GM21367 (cell line): ENCODE measurements around the gene COBL.

Source experiments
- ATAC-seq: cut with Tn5 transposase; IDR thresholded peaks from one replicate; pipeline ENCODE4 v1.9.1; 2021; ENCODE audit not compliant: unreplicated experiment

COBL gene

DNA sequence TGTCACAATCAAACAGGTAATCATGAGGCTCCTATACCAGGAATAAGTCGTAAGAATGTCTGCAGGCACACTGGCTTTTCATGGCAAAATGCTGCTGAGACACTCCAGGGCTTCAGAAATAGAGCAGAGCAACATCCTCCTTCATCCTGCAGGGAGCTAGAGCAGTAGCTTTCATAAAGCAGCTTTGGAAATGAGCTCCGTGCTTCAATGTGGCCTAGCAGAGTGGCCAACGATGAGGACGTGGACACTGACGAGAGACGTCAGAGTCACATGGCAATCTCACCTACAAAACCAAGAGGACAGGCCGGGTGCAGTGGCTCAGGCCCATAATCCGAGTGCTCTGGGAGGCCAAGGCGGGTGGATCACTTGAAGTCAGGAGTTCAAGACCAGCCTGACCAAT is 9.8 kb downstream of the COBL start:
- no peak for ATAC-seq

DNA sequence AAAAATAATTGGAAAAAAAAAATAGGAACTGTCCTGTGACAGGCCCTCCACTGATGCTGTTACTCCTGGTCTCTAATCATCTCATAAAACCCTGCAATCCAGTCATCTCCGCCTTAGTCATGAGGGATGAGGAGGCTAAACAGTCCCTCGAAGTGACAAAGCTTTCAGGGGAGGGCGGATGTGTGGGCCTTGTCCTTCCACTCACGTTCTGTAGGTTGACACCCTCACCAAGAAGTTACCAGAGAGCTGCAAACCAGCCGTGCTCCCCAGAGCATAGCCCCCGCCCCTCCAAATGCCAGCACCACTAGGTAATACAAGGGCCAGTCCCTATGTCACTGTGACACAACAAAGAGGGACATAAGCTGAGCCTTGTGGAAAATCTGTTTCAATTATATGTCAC is 11.9 kb downstream of the COBL start:
- ATAC-seq, result no peak

DNA sequence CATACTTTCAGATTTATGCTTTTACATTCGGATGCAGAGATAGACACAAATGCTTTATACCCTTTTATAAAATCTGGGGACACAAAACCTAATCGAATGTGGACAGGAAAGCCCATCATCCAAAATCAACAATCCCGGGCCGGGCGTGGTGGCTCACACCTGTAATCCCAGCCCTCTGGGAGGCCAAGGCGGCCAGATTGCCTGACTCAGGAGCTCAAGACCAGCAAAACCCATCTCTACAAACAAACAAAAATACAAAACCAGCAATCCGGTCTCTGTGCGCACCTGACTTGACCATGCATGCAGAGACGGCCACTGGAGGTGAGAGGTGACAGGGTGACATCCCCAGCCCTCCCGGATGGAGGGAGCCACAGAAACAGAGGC is 13.5 kb downstream of the COBL start:
- no peak for ATAC-seq

DNA sequence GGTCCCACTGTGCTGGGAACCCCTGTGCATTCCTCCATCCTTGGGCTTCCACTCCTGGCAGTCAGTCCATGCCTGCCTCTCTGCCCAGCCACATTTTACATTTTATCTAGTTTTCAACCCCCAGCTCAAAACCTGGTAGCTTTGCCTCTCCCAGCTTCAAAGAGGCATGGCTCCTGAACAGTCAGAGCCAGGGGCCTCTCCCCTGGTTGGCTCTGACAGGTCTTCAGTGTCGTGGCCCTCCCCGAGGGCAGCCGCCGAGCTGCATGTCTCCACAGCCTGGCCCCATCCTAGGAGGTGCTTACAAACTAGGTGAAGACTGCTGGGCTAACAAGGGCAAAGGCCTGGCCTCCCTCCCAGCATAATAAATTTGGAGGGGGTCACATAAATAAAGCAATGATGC is 14.8 kb downstream of the COBL start:
- no peak for ATAC-seq

DNA sequence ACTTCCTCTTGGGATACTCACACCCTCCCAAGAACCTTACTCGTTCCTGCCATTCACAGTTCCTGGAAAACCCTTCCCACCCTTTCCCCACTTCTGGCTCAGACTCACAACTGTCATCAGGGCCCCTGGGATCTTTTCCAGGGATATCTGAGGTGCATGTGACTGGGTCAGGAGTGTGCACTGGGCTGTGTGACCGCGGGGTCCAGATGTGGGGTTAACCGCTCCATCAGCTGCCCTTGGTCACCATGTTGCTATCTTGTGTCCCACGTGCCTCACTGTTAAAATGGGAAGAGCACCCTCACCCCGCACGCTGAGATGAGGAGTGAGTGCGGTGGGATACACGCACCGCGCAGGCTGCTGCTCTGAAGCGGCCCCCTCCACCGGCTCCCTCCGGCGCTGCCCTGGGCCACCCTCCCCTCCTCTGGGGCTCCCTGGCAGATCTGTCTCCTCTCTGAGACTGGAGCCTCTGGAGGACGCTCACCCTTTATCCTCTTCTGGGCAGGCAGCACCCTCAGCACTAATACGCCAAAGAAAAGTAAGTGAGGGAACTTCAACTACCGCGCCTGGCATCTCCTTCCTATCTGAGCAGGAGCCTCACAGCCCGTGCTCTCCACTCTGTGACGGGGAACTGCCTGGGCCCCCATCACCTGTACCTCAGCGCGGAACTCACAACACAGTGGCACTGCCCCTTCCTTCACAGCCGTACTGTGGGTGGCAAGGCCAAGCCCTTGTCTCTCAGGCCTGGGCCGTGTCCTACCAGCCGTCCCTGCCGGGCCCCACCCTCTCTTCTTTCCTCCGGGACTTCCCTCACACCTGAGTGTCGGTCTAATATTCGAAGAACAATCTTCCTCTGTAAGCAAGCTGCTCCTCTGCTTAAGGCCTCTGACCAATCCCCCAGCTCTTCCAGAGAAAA is 15.6 kb downstream of the COBL start:
- ATAC-seq, result no peak

DNA sequence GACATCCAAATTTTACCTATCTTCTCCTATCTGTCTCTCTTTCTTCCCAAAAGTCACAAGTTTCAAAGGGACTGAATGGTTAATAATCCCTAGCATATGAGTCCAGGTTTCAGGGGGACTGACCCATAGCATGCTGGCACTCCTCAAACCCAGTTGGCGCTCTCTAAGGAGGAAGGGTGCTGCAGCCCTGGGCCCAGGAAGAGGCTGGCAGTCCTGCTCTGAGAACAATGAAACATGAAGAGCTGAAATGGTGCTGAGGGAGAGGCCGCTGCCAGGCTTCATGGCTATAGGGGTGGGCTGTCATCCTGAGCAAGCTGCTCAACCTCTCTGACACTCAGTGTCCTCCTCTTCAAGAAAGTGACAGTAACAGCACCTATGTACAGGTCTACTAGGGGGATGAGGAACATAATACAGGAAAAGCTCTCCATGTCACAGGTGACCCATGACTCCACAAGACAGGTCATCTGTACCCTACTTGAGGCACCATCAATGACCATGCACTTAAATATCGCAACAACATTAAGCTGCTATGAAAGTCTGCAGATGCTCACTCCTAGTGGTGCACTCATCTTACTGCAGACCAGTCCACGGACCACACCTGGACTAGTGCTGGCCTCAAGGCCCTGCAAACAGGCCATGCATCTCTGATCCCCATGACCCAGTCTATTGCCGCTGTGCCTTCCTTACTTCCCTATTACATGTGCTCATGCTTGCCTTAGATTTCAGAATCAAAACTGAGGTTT is 17.0 kb downstream of the COBL start:
- no peak for ATAC-seq

DNA sequence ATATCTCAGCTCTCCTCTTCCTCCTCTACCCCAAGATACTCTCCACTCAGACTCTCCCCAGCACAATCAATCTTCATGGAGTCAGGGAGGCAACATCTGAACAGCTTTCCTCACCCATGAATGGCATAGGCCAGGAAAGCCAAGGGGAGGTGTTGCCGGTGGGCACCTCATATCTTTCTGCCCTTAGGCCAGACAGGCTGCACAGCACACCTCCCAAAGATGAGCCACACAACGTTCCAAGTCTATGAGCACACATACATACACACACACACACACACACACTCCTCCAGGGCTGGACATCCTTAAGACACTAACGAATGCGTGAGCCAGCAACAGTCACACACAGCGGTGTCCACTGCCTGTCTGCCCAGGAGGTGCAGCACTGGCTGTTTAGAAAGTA is 17.7 kb downstream of the COBL start:
- ATAC-seq, result no peak

DNA sequence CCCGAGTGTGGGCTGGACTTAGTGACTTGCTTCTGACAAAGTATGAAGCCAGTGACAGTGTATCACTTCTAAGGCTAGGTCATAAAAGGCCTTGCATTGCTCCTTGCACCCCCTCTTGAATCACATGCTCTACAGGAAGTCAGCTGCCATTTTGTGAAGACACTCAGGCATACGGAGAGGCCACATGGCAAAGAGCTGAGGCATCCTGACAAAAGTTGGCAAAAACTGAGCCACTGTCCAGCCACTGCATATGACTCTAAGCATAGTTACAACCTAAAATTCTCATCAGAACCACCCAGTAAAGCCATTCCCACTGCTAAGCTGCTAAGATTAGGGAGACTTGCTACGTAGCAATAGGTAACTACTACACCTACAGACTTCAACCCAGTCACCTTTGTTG is 18.6 kb downstream of the COBL start:
- ATAC-seq, result no peak

DNA sequence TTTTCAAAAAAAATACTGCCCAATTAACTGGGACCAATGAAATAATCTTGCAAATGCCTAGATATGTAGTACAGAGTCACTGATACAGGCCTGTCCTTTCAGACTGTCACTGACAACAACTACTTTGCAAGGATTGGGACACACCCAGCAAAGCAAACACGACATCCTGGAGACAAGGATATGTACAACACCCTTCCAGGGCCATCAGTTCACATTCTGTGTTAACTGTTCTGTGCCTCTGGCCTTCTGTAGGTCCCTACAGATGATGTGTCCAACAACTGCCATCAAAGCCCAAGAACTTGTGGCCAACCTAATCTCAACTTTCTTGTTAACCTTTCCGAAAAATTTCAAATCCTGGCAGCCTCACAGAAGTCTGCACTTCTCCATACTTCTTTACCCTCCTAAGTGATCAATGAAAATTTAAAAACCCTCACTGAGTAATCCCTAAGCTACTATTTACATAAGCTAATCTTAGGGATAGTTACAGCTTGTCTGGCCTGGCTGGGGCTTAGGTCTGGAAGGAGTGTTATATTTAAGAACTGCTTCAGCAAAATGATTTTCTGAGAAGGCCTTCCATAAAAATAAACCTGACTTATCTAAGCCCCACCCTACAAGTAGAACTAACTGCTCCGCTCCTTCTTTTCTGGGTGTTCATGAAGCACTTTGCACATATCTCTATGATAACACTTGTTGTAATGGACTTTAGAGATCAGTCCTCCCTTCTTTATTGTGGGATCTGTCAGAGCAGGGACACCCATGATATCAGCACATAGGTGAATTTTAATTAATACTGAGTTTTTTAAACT is 21.0 kb downstream of the COBL start:
- ATAC-seq, result no peak

DNA sequence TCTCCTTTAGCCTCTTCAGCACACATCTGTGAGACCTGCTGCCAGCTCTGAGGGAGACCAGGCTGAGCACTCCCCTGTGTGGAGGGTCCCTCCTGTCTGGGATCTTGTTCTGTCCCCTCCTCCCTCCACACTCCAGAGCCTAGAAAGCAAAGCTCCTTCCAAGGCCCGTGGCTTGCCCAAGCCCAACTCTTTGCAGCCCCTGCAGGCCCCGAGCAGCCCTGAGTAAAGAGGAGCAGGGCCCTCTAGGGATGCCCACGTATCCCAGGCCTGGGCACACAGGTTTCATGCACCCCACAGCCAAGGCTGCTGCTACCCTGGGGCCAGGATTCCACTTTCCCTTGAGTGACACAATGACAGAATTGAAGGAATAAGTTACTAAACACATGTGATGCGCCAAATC is 24.0 kb downstream of the COBL start:
- ATAC-seq, result no peak

DNA sequence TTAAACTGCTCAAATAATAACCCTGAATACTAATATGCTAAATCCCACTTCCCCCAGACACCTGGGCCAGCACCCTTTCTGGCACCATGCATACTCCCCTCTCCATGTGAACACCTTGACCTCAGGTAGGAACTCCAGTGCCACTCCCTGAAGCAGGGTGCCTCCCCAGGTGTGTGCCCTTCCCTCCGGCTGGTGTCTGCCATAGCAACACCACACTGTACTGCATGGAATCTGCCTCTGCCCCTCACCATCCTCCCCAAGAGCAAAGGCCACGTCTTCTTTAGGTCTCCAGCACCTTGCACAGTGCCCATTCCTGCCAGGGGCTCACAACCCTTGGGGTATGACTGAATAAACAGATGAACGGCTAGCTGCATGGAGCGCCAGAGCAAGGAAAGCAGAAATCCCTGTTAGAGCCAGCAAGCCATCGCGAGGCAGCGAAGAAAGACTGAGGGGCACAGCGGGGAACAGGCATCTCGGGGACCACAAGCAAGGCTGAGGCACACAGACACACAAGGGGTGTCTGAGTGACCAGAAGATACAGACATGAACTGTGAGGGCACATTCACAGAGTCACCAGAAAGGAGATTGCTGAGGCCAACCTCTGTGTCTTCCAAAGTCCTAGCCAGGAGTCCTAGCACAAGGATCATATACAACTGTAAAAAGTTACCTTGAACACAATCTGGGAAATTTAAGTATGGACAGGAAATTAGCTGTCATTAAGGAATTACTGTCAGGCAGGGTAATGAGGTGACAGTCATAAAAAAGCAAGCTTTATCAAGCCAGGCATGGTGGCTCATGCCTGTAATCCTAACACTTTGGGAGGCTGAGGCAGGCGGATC is 25.7 kb downstream of the COBL start:
- no peak for ATAC-seq

DNA sequence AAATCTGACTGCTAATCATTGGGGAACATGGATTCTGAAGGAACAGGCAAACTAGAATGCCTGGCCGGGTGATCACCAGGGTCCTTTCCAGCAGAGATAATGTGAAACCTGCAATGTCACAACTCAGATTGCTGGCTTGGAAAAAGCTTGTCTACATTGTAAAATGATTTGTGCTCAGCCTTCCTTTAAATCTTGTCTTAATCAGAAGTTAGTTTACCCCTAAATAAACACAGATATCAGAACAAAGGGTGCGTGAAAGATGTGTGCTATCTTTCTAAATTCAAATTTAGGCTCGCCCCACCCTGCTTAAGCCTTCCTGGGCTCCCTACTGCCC is 26.3 kb downstream of the COBL start:
- no peak for ATAC-seq

DNA sequence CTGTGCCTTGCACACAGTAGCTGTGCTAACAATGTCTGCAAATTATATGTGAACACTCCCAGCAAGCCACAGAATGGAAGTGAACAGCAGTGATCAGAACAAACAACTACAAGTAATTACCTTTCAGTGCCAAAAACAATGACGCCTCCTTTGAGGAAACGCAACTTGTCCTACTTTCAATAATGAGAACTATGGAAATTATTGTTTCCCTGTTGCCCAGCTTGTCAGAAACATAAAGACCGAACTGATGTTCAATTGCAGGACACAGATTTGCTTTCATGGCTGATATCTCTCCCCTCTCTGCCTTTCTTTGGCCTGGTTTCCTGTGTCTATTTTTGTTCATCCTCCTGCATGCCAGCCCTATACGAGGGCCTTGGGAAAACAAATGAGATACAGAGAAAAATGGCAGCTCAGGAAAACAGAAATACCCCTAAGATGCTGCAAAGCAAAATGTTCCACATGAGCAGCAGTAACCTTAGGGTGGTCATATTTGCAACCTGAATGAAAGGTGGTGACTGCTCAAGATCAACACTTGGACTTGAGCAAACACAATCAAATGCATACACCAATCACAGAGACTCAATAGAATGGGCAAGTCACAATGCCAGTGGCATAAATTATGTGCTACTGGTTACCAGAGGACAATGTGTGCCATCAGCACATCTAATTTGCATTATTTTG is 26.8 kb downstream of the COBL start:
- no peak for ATAC-seq

DNA sequence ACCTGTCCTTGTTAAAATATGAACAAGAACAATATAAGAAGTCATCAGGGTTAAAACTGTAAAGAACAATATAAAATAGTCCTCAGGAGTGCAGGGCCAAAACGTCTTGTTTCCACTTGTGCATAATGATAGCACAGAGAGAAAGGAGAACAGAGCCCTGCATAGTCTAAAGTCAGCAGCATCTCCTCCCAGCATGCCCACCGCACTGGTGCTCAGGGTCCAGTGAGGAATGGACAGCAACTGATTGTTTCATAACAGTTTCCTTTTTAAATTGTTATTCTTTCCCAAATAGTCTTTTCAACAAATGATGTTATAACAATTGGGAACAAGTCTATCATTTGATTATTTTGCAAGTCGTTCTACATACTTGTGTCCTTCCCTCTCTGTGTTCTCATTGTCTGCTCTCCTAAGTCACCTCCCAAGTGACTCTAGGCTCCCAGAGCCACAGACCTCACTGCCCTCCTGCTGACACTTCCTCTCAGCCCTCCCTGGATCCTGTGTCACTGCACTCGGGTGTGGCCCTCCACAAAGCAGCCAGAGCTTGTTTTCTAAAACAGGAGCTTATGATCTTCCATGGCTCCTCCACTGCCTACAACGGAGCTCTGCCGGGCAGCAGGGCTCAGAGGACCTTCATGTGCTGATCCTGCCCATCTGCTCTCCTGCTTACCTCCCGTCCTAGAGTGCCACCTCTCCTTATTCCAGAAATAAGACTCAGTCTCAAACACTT is 27.6 kb downstream of the COBL start:
- no peak for ATAC-seq

DNA sequence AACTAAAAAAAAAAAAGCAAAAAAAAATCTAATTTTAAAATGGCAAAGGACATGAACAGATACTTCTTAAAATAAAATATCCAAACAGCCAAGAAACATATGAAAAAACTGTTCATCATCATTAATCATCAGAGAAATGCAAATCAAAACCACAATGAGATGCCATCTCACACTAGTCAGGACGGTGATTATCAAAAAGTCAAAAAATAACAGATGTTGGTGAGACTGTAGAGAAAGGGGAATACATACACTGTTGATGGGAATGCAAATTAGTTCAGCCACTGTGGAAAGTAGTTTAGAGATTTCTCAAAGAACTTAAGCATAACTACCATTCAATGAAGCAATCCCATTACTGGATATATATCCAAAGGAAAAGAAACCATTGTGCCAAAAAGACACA is 30.2 kb downstream of the COBL start:
- no peak for ATAC-seq

DNA sequence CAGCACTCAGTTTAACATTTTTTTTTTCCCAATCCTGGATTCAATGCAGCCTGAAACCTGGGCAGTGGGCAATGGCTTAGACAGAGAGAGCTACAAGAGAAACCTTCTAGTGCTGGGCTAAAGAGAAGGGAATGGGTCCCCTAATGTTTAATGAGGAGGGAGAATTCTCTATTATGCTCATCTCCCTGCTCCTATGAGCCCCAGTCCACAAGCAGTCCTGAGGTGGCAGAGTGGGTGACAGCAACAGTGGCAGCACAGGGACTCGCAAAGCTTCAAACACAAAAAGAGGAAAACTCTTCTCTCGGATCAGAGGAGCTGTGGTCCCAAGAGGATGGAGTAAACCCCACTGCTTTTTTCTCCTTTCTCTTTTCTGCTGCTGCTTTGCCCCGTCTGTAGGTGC is 36.5 kb downstream of the COBL start:
- ATAC-seq, result no peak

DNA sequence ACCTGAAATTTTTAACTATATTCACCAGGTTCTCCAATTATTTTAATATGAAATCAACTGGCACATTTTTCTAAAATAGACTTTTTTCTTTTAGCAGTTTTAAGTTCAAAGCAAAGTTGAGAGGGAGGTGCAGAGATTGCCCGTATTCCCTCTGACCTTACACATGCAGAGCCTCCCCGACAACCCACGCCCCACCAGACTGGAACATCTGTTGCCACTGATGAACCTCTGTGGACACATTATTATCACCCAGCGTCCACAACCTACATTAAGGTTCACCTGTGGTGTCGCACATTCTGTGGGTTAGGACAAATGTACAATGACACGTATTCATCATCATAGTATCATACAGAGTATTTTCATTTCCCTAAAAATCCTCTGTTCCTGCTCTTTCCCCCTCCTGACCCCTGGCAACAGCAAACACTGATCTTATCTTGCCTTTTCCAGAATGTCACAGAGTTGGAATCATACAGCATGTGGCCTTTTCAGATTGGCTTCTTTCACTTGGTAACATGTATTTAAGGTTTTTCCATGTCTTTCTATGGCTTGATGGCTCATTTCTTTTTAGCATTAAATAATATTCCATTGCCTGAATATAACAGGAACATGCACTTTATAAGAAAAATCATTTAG is 37.1 kb downstream of the COBL start:
- no peak for ATAC-seq

DNA sequence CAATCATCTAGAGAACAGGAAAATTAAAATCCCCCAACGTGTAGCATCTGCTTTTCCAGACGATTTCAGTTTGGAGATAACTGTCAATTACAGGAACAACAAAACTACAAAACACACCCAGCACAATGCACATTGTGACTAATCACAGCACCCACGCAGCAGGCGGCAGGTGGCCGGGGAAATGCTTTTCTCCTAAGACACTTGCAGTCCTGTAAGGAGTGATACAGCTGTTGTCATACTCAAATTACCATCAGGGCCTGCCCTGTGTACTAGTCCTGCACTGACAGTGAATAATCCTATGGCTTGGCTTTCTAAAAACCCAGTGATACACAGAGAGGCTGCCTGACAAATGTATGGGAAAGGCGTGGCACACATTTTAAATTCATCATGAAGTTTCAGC is 37.8 kb downstream of the COBL start:
- no peak for ATAC-seq

DNA sequence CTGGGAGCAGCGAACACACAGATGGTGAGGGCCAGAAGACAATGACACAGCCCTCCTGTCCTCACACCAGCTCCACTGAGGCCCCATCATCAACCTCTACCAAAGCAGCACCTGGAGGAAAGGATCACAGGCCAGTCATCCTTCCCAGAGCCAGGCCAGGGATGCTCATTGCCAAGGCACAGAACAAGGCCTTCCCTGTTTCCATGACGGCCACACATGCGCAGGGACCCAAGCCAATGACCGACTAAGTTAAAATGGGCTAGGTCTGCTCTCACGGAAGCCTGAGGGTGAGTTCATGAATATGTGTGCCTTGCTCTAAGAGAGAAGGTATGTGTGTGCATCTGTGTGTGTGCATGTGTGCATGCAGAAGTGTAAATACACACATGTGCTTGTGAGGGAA is 39.6 kb downstream of the COBL start:
- ATAC-seq, result no peak
